MM.1S (cell line): ENCODE measurements around the gene NEXN.

Experiments used
- CTCF ChIP-seq: fragments of 300-600 bp; sonication (generic); IDR thresholded peaks from 2 replicates; pipeline ENCODE4 v1.5.1; 2016; ENCODE audit warnings: antibody characterized with exemption, low read length, mixed read lengths
- EZH2phosphoT487 ChIP-seq: fragments of 300-600 bp; sonication (generic); IDR thresholded peaks from 2 replicates; pipeline ENCODE4 v1.6.1; 2018; ENCODE audit warnings: antibody characterized with exemption, low read length

- TF ChIP-seq CTCF (no peak), EZH2phosphoT487 (no peak)
These were observed 83.7 kb downstream of the NEXN start for GRCh38 chr1:77972080-77972479.
